ENCODE measurements around the gene HS6ST1. TPM values are rescaled to one million over a fixed set of nuclear protein-coding genes. Genes with fewer than 3 reads are reported as not detected.

HS6ST1 gene
- polyA plus RNA-seq, 1 donor (not counting 4 experiments of a cell fraction or from before 2014, with no cell fraction given) = 6.3 TPM

DNA sequence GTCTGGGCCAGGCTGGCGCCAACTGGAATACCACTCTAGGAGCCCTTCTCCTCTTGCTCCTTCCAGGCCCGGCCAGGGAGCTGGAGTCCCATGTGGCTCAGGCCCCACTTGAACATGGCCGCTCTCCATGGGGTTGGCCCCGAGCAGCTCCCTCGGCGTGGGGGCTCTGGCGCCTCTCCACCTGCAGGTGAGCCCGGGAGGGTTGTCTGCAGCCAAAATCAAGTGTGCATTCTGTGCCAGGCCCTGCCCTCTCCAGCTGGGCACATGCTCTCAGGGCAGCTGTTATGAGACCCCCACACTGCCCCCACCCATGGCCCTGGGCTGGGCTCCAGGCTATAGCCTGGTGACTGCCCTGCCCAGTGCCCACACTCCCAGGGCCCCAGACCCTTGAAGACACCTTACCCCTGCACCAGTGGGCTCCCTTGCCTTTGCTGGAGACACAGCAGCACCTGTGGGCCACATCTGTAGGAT, 45.8 kb upstream of the HS6ST1 start:
- DNase-seq (ENCODE audit: low read depth, low spot score) (no peak), FAIRE-seq (no peak)
- Histone ChIP-seq H3K9me3 (ENCODE audit: control insufficient read depth, low read depth, low read length) (no peaks in the 10 kb centered on the region), H2AFZ (ENCODE audit: control insufficient read depth, low read length) (no peak overlapping the region), H3K27me3 (ENCODE audit: control insufficient read depth, extremely low read depth, insufficient read depth, low read length) (no peaks in the 10 kb centered on the region), H3K79me2 (ENCODE audit: control insufficient read depth, insufficient read depth, low read length) (no peaks in the 10 kb centered on the region), H3K4me2 (ENCODE audit: control insufficient read depth, extremely low read depth, insufficient read depth, low read depth, low read length) (no peak overlapping the region), H3K4me3 (ENCODE audit: control insufficient read depth in 2 of 3, extremely low read depth in 1 of 3, insufficient read depth in 2 of 3, low read depth in 1 of 3, low read length in 3 of 3) (no peak overlapping the region), H3K9me1 (ENCODE audit: control insufficient read depth, extremely low read depth, insufficient read depth, low read length) (no peaks in the 10 kb centered on the region), H3K36me3 (ENCODE audit: control insufficient read depth in 2 of 2, extremely low read depth in 1 of 2, insufficient read depth in 2 of 2, low read length in 2 of 2) (no peaks in the 10 kb centered on the region), H3K4me1 (ENCODE audit: control insufficient read depth, extremely low read depth, insufficient read depth, low read length) (peaks cover 15% of the 10 kb centered on the region), H3K27ac (ENCODE audit: control insufficient read depth, insufficient read depth, low read length) (no peak overlapping the region), H4K20me1 (ENCODE audit: control insufficient read depth, extremely low read depth, insufficient read depth, low read length) (no peaks in the 10 kb centered on the region), H3K9ac (ENCODE audit: control insufficient read depth, extremely low read depth, insufficient read depth, low read length) (no peak overlapping the region)
- no peak for TF ChIP-seq EZH2 (IDR thresholded peaks at IDR 0.05; ENCODE audit: low read length)
- TF ChIP-seq, protein P1, sequence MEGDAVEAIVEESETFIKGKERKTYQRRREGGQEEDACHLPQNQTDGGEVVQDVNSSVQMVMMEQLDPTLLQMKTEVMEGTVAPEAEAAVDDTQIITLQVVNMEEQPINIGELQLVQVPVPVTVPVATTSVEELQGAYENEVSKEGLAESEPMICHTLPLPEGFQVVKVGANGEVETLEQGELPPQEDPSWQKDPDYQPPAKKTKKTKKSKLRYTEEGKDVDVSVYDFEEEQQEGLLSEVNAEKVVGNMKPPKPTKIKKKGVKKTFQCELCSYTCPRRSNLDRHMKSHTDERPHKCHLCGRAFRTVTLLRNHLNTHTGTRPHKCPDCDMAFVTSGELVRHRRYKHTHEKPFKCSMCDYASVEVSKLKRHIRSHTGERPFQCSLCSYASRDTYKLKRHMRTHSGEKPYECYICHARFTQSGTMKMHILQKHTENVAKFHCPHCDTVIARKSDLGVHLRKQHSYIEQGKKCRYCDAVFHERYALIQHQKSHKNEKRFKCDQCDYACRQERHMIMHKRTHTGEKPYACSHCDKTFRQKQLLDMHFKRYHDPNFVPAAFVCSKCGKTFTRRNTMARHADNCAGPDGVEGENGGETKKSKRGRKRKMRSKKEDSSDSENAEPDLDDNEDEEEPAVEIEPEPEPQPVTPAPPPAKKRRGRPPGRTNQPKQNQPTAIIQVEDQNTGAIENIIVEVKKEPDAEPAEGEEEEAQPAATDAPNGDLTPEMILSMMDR (optimal IDR thresholded peaks at IDR 0.05 in 1 of 3, IDR thresholded peaks at IDR 0.05 in 1 of 3, conservative IDR thresholded peaks at IDR 0.05 in 1 of 3; ENCODE audit: extremely low read depth in 1 of 3, insufficient read depth in 2 of 3, low read length in 3 of 3) = no peak
- dilution Hi-C loops (cut with MboI; ENCODE audit: extremely low pct_ligation_motif_present, low sequenced_read_pairs) = no loop called here

DNA sequence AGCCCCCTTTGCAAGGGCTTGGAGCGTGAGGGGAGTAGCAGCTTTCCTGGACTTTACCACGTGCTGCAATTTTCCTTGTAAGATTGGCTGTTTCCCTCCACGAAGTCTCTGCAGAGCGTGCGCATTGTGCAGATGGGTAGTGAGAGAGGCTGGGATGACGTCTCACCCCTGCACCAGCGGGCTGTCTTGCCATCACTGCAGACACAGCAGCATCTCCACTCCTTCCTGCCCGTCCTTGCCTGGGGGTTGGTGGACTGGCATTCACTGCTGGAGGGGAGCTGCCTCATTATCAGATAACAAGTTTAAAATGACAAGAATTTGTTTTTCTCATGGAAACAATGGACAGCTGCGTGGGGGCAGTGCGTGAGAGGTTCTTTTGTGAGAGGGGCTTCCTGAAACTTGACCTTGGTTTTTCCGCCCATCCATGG, 45.3 kb upstream of the HS6ST1 start:
- FAIRE-seq = no peak
- H2AFZ ChIP-seq (ENCODE audit: control insufficient read depth, low read length) = no peak overlapping the region
- H3K27ac ChIP-seq (ENCODE audit: control insufficient read depth, insufficient read depth, low read length) = no peak overlapping the region
- dilution Hi-C loops (cut with MboI; ENCODE audit: extremely low pct_ligation_motif_present, low sequenced_read_pairs) = no loop called here
- no peaks in the 10 kb centered on the region for H4K20me1 ChIP-seq (ENCODE audit: control insufficient read depth, extremely low read depth, insufficient read depth, low read length)
- no peak for DNase-seq (ENCODE audit: low read depth, low spot score)
- H3K9me3 ChIP-seq (ENCODE audit: control insufficient read depth, low read depth, low read length) = no peaks in the 10 kb centered on the region
- no peak overlapping the region for H3K4me2 ChIP-seq (ENCODE audit: control insufficient read depth, extremely low read depth, insufficient read depth, low read depth, low read length)
- H3K4me1 ChIP-seq (ENCODE audit: control insufficient read depth, extremely low read depth, insufficient read depth, low read length) = peaks cover 9% of the 10 kb centered on the region
- no peaks in the 10 kb centered on the region for H3K9me1 ChIP-seq (ENCODE audit: control insufficient read depth, extremely low read depth, insufficient read depth, low read length)
- no peak for TF ChIP-seq EZH2 (IDR thresholded peaks at IDR 0.05; ENCODE audit: low read length)
- TF ChIP-seq, protein P1 (optimal IDR thresholded peaks at IDR 0.05 in 1 of 3, IDR thresholded peaks at IDR 0.05 in 1 of 3, conservative IDR thresholded peaks at IDR 0.05 in 1 of 3; ENCODE audit: extremely low read depth in 1 of 3, insufficient read depth in 2 of 3, low read length in 3 of 3) = no peak
- H3K36me3 ChIP-seq (ENCODE audit: control insufficient read depth in 2 of 2, extremely low read depth in 1 of 2, insufficient read depth in 2 of 2, low read length in 2 of 2) = no peaks in the 10 kb centered on the region
- no peaks in the 10 kb centered on the region for H3K27me3 ChIP-seq (ENCODE audit: control insufficient read depth, extremely low read depth, insufficient read depth, low read length)
- no peak overlapping the region for H3K4me3 ChIP-seq (ENCODE audit: control insufficient read depth in 2 of 3, extremely low read depth in 1 of 3, insufficient read depth in 2 of 3, low read depth in 1 of 3, low read length in 3 of 3)
- H3K79me2 ChIP-seq (ENCODE audit: control insufficient read depth, insufficient read depth, low read length) = no peaks in the 10 kb centered on the region
- H3K9ac ChIP-seq (ENCODE audit: control insufficient read depth, extremely low read depth, insufficient read depth, low read length) = no peak overlapping the region
